ENCODE data around the gene TFDP2. TPM values are rescaled to one million over a fixed set of nuclear protein-coding genes. Genes with fewer than 3 reads are reported as not detected.

TFDP2 gene
- total and polyA plus RNA-seq, 2 experiments from 2014 or later = 150 to 410 TPM

- TF ChIP-seq ZNF462 (CRISPR knock-in tag; IDR thresholded peaks at IDR 0.05) (no peak), ETS1 (IDR thresholded peaks at IDR 0.05) (no peak)
These were observed 207.3 kb downstream of the TFDP2 start (continued) for GRCh38 chr3:141942006-141942405.

DNA sequence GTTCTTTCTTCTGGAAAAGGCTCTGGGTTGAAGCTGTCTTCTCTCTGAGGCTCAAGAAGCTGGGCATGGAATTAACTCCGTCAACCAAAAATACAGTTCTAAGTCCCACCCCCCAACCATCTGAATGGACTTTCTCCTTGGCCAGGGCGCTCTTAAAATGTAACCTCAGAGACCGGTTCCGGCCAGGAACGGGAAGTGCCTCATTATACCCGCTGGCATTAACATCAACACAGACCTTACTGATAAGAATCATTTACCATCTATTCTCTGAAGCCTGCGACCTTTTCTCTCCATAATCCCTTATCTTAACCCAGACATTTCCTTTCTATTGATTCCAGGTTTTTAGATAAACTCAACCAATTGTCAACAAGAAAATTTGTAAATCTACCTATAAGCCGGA, 208.3 kb downstream of the TFDP2 start:
- Histone ChIP-seq H3K4me3 (no peak overlapping the region), H3K27ac (ENCODE audit: low read depth) (no peak overlapping the region), H4K20me1 (replicated peaks; ENCODE audit: insufficient read depth) (no peaks in the 10 kb centered on the region), H3F3A (replicated peaks; ENCODE audit: low read depth) (no peaks in the 10 kb centered on the region), H3K27me3 (ENCODE audit: insufficient read depth) (no peaks in the 10 kb centered on the region), H3K79me2 (replicated peaks; ENCODE audit: insufficient read depth) (no peaks in the 10 kb centered on the region), H3K4me1 (ENCODE audit: insufficient read depth) (no peaks in the 10 kb centered on the region; the same call in 1 of the 2 replicates), H3K4me2 (no peak overlapping the region), H3K36me3 (ENCODE audit: insufficient read depth) (no peaks in the 10 kb centered on the region), H3K9me2 (ENCODE audit: insufficient read depth) (no peaks in the 10 kb centered on the region), H2AFZ (no peak overlapping the region)
- Mint-ChIP-seq H3K27ac (no peak overlapping the region), H3K4me3 (no peak overlapping the region), H3K4me1 (peaks cover 5% of the 10 kb centered on the region; the same call in 2 of the 3 replicates), H3K9me3 (no peaks in the 10 kb centered on the region), H3K36me3 (ENCODE audit: low read depth) (no peaks in the 10 kb centered on the region), H3K27me3 (ENCODE audit: insufficient read depth, low read depth, poor library complexity) (peaks cover 4% of the 10 kb centered on the region)
- DNase-seq (ENCODE audit: low spot score) (no peak), ATAC-seq (no peak)
- TF ChIP-seq ZNF114 (CRISPR knock-in tag; IDR thresholded peaks at IDR 0.05) = no peak

Data from GM23338 (cell line).